ENCODE data around the gene USP9X. TPM values are rescaled to one million over a fixed set of nuclear protein-coding genes. Genes with fewer than 3 reads are reported as not detected.

Gene USP9X
- total and polyA plus RNA-seq, 3 donors from 2014 or later, result 50.8 to 161 (median 135) TPM

- no peaks in the 10 kb centered on the region for H3K27me3 ChIP-seq
- DNase-seq, result no peak
- no peak overlapping the region for H3K4me3 ChIP-seq
- TF ChIP-seq POLR2A (IDR thresholded peaks at IDR 0.05) (no peak), CTCF (IDR thresholded peaks at IDR 0.05) (no peak)
- H3K36me3 ChIP-seq (ENCODE audit: low read depth, missing control alignments), result no peaks in the 10 kb centered on the region
- intact Hi-C loops (cut with DNase I; ENCODE audit: low total_unique reads), result no loop called here
- H3K9me3 ChIP-seq, result no peaks in the 10 kb centered on the region
- WGBS, 2 donors, result 33 to 38% methylated on average over 6 of the region's 6 CpGs
- no peaks in the 10 kb centered on the region for H3K4me1 ChIP-seq
- H3K27ac ChIP-seq, result no peak overlapping the region
Observed at GRCh38 chrX:41127477-41128192, 42.4 kb downstream of the USP9X start.

GRCh38 chrX:41128955-41129354 is 43.7 kb downstream of the USP9X start:
- no peak overlapping the region for H3K4me3 ChIP-seq
- intact Hi-C loops (cut with DNase I; ENCODE audit: low total_unique reads), result no loop called here
- WGBS, 2 donors, result 80 to 85% methylated on average over 4 of the region's 4 CpGs

GRCh38 chrX:41131766-41132165 is 46.5 kb downstream of the USP9X start:
- 93% methylated on average over 1 of the region's 1 CpG for WGBS, 2 donors
- Histone ChIP-seq H3K27ac (no peak overlapping the region), H3K4me3 (no peak overlapping the region), H3K36me3 (ENCODE audit: low read depth, missing control alignments) (no peaks in the 10 kb centered on the region), H3K9me3 (no peaks in the 10 kb centered on the region), H3K4me1 (no peaks in the 10 kb centered on the region), H3K27me3 (no peaks in the 10 kb centered on the region)
- TF ChIP-seq CTCF (IDR thresholded peaks at IDR 0.05) (no peak), POLR2A (IDR thresholded peaks at IDR 0.05) (no peak)
- intact Hi-C loops (cut with DNase I; ENCODE audit: low total_unique reads), result no loop called here
- DNase-seq, result no peak

More at GRCh38 chrX:41128955-41129354, 43.7 kb downstream of the USP9X start:
- H3K9me3 ChIP-seq, result no peaks in the 10 kb centered on the region
- H3K4me1 ChIP-seq, result no peaks in the 10 kb centered on the region
- no peaks in the 10 kb centered on the region for H3K27me3 ChIP-seq
- no peaks in the 10 kb centered on the region for H3K36me3 ChIP-seq (ENCODE audit: low read depth, missing control alignments)
- DNase-seq, result no peak
- no peak overlapping the region for H3K27ac ChIP-seq
- TF ChIP-seq CTCF (IDR thresholded peaks at IDR 0.05), result no peak
- TF ChIP-seq POLR2A (IDR thresholded peaks at IDR 0.05), result no peak

- DNase-seq, result no peak
- Histone ChIP-seq H3K4me1 (no peaks in the 10 kb centered on the region), H3K9me3 (no peaks in the 10 kb centered on the region), H3K36me3 (ENCODE audit: low read depth, missing control alignments) (no peaks in the 10 kb centered on the region), H3K27me3 (no peaks in the 10 kb centered on the region), H3K4me3 (no peak overlapping the region), H3K27ac (no peak overlapping the region)
- WGBS, 2 donors, result 89 to 92% methylated on average over 6 of the region's 6 CpGs
- TF ChIP-seq CTCF (IDR thresholded peaks at IDR 0.05), result no peak
- no peak for TF ChIP-seq POLR2A (IDR thresholded peaks at IDR 0.05)
- intact Hi-C loops (cut with DNase I; ENCODE audit: low total_unique reads), result no loop called here
Observed at GRCh38 chrX:41133551-41133950, 48.3 kb downstream of the USP9X start.

- intact Hi-C loops (cut with DNase I; ENCODE audit: low total_unique reads), result no loop called here
- no peaks in the 10 kb centered on the region for H3K4me1 ChIP-seq
- TF ChIP-seq CTCF (IDR thresholded peaks at IDR 0.05) (no peak), POLR2A (IDR thresholded peaks at IDR 0.05) (no peak)
- H3K9me3 ChIP-seq, result no peaks in the 10 kb centered on the region
- no peak for DNase-seq
- no peak overlapping the region for H3K27ac ChIP-seq
- H3K4me3 ChIP-seq, result no peak overlapping the region
- H3K27me3 ChIP-seq, result no peaks in the 10 kb centered on the region
- no peaks in the 10 kb centered on the region for H3K36me3 ChIP-seq (ENCODE audit: low read depth, missing control alignments)
Observed at GRCh38 chrX:41137589-41137988, 52.3 kb downstream of the USP9X start.
